ENCODE data around the gene ANKFY1. TPM values are rescaled to one million over a fixed set of nuclear protein-coding genes. Genes with fewer than 3 reads are reported as not detected.
A peak's percentile ranks its signal among the peaks of the same experiment; 100 is the strongest.

The ANKFY1 gene
- total RNA-seq, 4 donors from 2014 or later, result 53.0 to 69.9 (median 54.7) TPM

DNA sequence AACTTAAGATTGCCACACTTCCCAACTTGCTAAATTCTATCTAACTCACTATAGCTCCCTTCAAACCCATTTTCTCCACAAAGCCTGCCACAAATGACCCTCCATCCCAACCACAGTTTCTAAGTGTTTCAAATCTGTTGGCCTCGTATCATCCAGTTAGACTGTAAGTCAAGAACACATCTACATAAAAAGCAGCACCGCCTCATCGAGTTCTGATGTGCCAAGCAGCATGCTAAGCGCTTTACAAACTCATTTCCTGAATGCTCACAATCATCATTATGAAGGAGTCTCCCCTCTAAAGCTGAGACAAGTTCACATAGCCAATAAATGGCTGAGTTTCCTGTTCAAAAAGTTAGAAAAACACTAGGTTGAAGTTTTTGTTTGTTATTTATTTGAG, 9.2 kb upstream of the ANKFY1 start:
- no peaks in the 10 kb centered on the region for H3K27me3 ChIP-seq
- H3K27ac ChIP-seq, result no peak overlapping the region
- no peaks in the 10 kb centered on the region for H3K9me3 ChIP-seq
- no peak overlapping the region for H3K4me3 ChIP-seq
- DNase-seq, result no peak
- intact Hi-C loops (cut with DNase I; ENCODE audit: low total_unique reads), result no loop called here
- TF ChIP-seq CTCF (IDR thresholded peaks at IDR 0.05) (no peak), POLR2AphosphoS5 (IDR thresholded peaks at IDR 0.05) (no peak), POLR2A (IDR thresholded peaks at IDR 0.05) (no peak), EP300 (IDR thresholded peaks at IDR 0.05; ENCODE audit: low read depth) (no peak)
- peaks cover 0 to 7% (median 2%) of the 10 kb centered on the region in 4 donors for H3K36me3 ChIP-seq
- 90 to 92% methylated on average over 4 of the region's 4 CpGs for WGBS, 2 donors (ENCODE audit: low coverage in 1 of 2)
- no peaks in the 10 kb centered on the region for H3K4me1 ChIP-seq
- in situ Hi-C loops (cut with MboI; ENCODE audit: low pct_ligation_motif_present in 1 of 4, low pct_unique_long_range_greater_than_20kb in 1 of 4, low sequenced_read_pairs in 3 of 4), result no loop called here

DNA sequence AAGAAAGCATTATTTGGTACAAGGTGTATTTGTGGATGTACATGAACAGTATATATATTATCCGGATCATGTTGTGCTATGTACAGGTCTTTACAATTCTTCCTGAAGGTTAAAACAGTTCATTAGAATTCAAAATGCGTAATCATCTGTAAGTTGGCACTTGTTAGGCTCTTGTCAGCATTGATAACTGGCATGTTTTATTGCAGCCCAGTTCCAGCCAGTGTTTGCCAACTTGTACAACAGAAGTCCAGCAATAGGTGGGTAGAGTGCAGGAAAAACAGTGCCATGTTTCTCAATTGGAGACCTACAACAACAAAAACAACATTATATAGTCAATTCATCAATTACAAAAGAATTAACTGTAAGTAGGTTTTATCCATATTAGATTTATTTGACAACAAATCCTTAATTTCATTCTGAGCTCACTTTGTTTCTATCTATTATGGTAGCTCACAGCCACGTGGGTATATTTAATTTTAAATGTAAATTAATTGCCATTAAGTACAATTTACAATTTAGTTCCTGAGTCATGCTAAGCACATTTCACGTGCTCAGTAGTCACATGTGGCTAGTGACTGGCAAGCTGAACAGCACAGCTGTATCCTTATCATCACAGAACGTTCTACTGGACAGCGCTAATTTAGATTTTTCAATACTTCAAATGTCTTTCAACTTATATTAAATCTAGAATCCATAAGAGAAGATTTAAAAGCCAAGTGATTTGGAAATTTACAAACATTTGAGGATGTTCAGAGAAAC, 8.6 kb upstream of the ANKFY1 start:
- DNase-seq, result no peak
- peaks cover 0 to 4% (median 0%) of the 10 kb centered on the region in 4 donors for H3K36me3 ChIP-seq
- H3K9me3 ChIP-seq, result no peaks in the 10 kb centered on the region
- H3K27ac ChIP-seq, result no peak overlapping the region
- no peak overlapping the region for H3K4me3 ChIP-seq
- no peaks in the 10 kb centered on the region for H3K4me1 ChIP-seq
- intact Hi-C loops (cut with DNase I; ENCODE audit: low total_unique reads) (no loop called here), in situ Hi-C loops (cut with MboI; ENCODE audit: low pct_ligation_motif_present in 1 of 4, low pct_unique_long_range_greater_than_20kb in 1 of 4, low sequenced_read_pairs in 3 of 4) (no loop called here)
- TF ChIP-seq POLR2AphosphoS5 (IDR thresholded peaks at IDR 0.05), result no peak
- no peak for TF ChIP-seq EP300 (IDR thresholded peaks at IDR 0.05; ENCODE audit: low read depth)
- no peak for TF ChIP-seq CTCF (IDR thresholded peaks at IDR 0.05)
- TF ChIP-seq POLR2A (IDR thresholded peaks at IDR 0.05), result no peak
- WGBS, 2 donors (ENCODE audit: low coverage in 1 of 2), result 90 to 92% methylated on average over 6 of the region's 6 CpGs
- no peaks in the 10 kb centered on the region for H3K27me3 ChIP-seq

GRCh38 chr17:4270736-4271135, 7.0 kb upstream of the ANKFY1 start:
- TF ChIP-seq EP300 (IDR thresholded peaks at IDR 0.05; ENCODE audit: low read depth) (no peak), CTCF (IDR thresholded peaks at IDR 0.05) (no peak), POLR2AphosphoS5 (IDR thresholded peaks at IDR 0.05) (no peak), POLR2A (IDR thresholded peaks at IDR 0.05) (no peak)
- Histone ChIP-seq H3K36me3 (peaks cover 0 to 4% (median 0%) of the 10 kb centered on the region in 4 donors), H3K27ac (peak overlapping the region in 3 of 4 donors; percentile 27 to 36 (median 36)), H3K27me3 (no peaks in the 10 kb centered on the region), H3K9me3 (no peaks in the 10 kb centered on the region), H3K4me1 (no peaks in the 10 kb centered on the region), H3K4me3 (no peak overlapping the region)
- in situ Hi-C loops (cut with MboI; ENCODE audit: low pct_ligation_motif_present in 1 of 4, low pct_unique_long_range_greater_than_20kb in 1 of 4, low sequenced_read_pairs in 3 of 4), result no loop called here
- intact Hi-C loops (cut with DNase I; ENCODE audit: low total_unique reads), result no loop called here
- WGBS, 2 donors (ENCODE audit: low coverage in 1 of 2), result 64 to 71% methylated on average over 3 of the region's 3 CpGs
- DNase-seq, result no peak

- peak overlapping the region in 2 of 4 donors; percentile 27 to 36 for H3K27ac ChIP-seq
- WGBS, 2 donors (ENCODE audit: low coverage in 1 of 2), result 91 to 96% methylated on average over 4 of the region's 4 CpGs
- H3K36me3 ChIP-seq, result peaks cover 0 to 4% (median 0%) of the 10 kb centered on the region in 4 donors
- no peaks in the 10 kb centered on the region for H3K9me3 ChIP-seq
- TF ChIP-seq POLR2AphosphoS5 (IDR thresholded peaks at IDR 0.05), result no peak
- no peak for TF ChIP-seq EP300 (IDR thresholded peaks at IDR 0.05; ENCODE audit: low read depth)
- TF ChIP-seq POLR2A (IDR thresholded peaks at IDR 0.05), result no peak
- TF ChIP-seq CTCF (IDR thresholded peaks at IDR 0.05), result no peak
- DNase-seq, result no peak
- H3K4me1 ChIP-seq, result peaks cover 0 to under 1% (median under 1%) of the 10 kb centered on the region in 4 donors
- intact Hi-C loops (cut with DNase I; ENCODE audit: low total_unique reads) (no loop called here), in situ Hi-C loops (cut with MboI; ENCODE audit: low pct_ligation_motif_present in 1 of 4, low pct_unique_long_range_greater_than_20kb in 1 of 4, low sequenced_read_pairs in 3 of 4) (no loop called here)
- no peaks in the 10 kb centered on the region for H3K27me3 ChIP-seq
- no peak overlapping the region for H3K4me3 ChIP-seq
Measured at GRCh38 chr17:4269915-4270314, 6.1 kb upstream of the ANKFY1 start.
